SU-DHL-6 (cell line): ENCODE results near the gene CALN1.
"Not testable (repeated sequence)": the region's sequence is repeated elsewhere in the genome, so short reads cannot be mapped to it uniquely, and the experiment has no call there.

Experiments used
- H2AFZ ChIP-seq: fragments of 200-600 bp; sonication (generic); 2 replicates; pipeline ENCODE4 v1.6.1; 2014; ENCODE audit warnings: low read depth, mild to moderate bottlenecking, moderate library complexity, mixed read lengths, antibody characterized with exemption, low read length; ENCODE audit not compliant: severe bottlenecking
- H3F3A ChIP-seq: fragments of 200-600 bp; shearing (Covaris generic); 2 replicates; pipeline ENCODE4 v1.6.0; 2016; ENCODE audit warnings: antibody characterized with exemption, mild to moderate bottlenecking; ENCODE audit not compliant: insufficient read depth
- H3K27ac ChIP-seq: fragments of 200-600 bp; sonication (generic); 2 replicates; pipeline ENCODE4 v1.5.1; 2016; ENCODE audit warnings: low read depth, mild to moderate bottlenecking, low read length, moderate library complexity, mixed read lengths
- H3K27me3 ChIP-seq: fragments of 200-600 bp; sonication (generic), shearing (Covaris generic); 2 replicates; pipeline ENCODE4 v1.6.0; 2014; ENCODE audit warnings: mild to moderate bottlenecking, low read length
- H3K36me3 ChIP-seq: fragments of 200-600 bp; sonication (generic); 2 replicates; pipeline ENCODE4 v1.6.1; 2014; ENCODE audit warnings: mild to moderate bottlenecking, low read length, mixed read lengths
- H3K4me2 ChIP-seq: fragments of 300-600, 200-600 bp; shearing (Covaris generic), sonication (generic); 2 replicates; pipeline ENCODE4 v1.6.0; 2014; ENCODE audit warnings: low read length, low read depth, mild to moderate bottlenecking; ENCODE audit not compliant: poor library complexity, severe bottlenecking
- H3K4me3 ChIP-seq: fragments of 200-600 bp; sonication (generic); 2 replicates; pipeline ENCODE4 v1.5.1; 2014; ENCODE audit warnings: antibody characterized with exemption, low read length, mild to moderate bottlenecking, mixed read lengths; ENCODE audit not compliant: insufficient read depth, poor library complexity, severe bottlenecking
- H3K79me2 ChIP-seq: fragments of 200-600 bp; sonication (generic); 2 replicates; pipeline ENCODE4 v1.6.1; 2014; ENCODE audit warnings: mild to moderate bottlenecking, low read length, moderate library complexity; ENCODE audit not compliant: insufficient read depth
- H3K9ac ChIP-seq: fragments of 200-600 bp; sonication (generic); 2 replicates; pipeline ENCODE4 v1.7.0; 2014; ENCODE audit warnings: mild to moderate bottlenecking, low read length
- H3K9me2 ChIP-seq: fragments of 200-600 bp; sonication (generic); replicated peaks from 2 replicates; pipeline ENCODE4 v1.6.1; 2014; ENCODE audit warnings: low read length; ENCODE audit not compliant: insufficient read depth
- H3K9me3 ChIP-seq: fragments of 200-600 bp; sonication (generic); 2 replicates; pipeline ENCODE4 v1.6.1; 2014; ENCODE audit warnings: low read length, mixed read lengths; ENCODE audit not compliant: insufficient read depth
- H4K20me1 ChIP-seq: fragments of 200-600 bp; sonication (generic); 2 replicates; pipeline ENCODE4 v1.6.1; 2014; ENCODE audit warnings: low read depth, mild to moderate bottlenecking, antibody characterized with exemption, low read length, moderate library complexity, mixed read lengths
- EZH2phosphoT487 ChIP-seq: fragments of 200-600 bp; sonication (generic), shearing (Covaris generic); conservative IDR thresholded peaks from 2 replicates; pipeline ENCODE4 v1.6.1; 2018; ENCODE audit warnings: mild to moderate bottlenecking, antibody characterized with exemption, low read length, moderate library complexity, mixed read lengths
- TF ChIP-seq, protein P1 (sequence below): fragments of 200-600 bp; sonication (generic); IDR thresholded peaks from one replicate; pipeline ENCODE4 v1.5.1; 2017; ENCODE audit warnings: antibody characterized with exemption, mild to moderate bottlenecking, low read length, moderate library complexity; ENCODE audit not compliant: insufficient read depth, poor library complexity, severe bottlenecking

CALN1 gene

DNA sequence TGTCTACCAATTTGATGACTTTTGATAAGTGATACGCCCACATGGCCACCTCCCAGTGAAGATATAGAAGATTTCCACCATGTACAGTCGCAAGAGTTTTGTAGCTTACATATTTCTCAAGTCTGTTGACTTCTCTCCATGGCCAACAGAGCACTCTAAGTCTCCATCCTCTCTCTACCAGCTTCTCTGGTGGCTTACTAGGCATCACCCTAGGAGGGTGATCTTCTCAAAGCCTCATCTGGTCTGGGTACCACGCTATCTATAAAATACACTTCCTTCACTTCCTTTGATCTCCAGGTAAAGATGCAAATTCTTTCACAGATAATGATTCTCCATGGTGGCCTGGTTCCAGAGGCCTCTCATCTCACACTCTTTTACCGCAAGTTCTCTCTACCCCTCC, 49.9 kb downstream of the CALN1 start:
- Histone ChIP-seq H3K9me3 (no peaks in the 10 kb centered on the region), H3F3A (no peaks in the 10 kb centered on the region), H3K27ac (no peak overlapping the region), H3K36me3 (no peaks in the 10 kb centered on the region), H3K4me3 (no peak overlapping the region), H3K79me2 (no peaks in the 10 kb centered on the region), H3K27me3 (no peaks in the 10 kb centered on the region), H4K20me1 (no peaks in the 10 kb centered on the region), H3K9ac (no peak overlapping the region), H3K4me2 (no peak overlapping the region), H2AFZ (no peak overlapping the region), H3K9me2 (0 out of 2 replicates have a peak, but pooled peaks cover 2% of the 10 kb centered on the region)
- TF ChIP-seq, protein P1, sequence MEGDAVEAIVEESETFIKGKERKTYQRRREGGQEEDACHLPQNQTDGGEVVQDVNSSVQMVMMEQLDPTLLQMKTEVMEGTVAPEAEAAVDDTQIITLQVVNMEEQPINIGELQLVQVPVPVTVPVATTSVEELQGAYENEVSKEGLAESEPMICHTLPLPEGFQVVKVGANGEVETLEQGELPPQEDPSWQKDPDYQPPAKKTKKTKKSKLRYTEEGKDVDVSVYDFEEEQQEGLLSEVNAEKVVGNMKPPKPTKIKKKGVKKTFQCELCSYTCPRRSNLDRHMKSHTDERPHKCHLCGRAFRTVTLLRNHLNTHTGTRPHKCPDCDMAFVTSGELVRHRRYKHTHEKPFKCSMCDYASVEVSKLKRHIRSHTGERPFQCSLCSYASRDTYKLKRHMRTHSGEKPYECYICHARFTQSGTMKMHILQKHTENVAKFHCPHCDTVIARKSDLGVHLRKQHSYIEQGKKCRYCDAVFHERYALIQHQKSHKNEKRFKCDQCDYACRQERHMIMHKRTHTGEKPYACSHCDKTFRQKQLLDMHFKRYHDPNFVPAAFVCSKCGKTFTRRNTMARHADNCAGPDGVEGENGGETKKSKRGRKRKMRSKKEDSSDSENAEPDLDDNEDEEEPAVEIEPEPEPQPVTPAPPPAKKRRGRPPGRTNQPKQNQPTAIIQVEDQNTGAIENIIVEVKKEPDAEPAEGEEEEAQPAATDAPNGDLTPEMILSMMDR: no peak
- TF ChIP-seq EZH2phosphoT487: no peak

DNA sequence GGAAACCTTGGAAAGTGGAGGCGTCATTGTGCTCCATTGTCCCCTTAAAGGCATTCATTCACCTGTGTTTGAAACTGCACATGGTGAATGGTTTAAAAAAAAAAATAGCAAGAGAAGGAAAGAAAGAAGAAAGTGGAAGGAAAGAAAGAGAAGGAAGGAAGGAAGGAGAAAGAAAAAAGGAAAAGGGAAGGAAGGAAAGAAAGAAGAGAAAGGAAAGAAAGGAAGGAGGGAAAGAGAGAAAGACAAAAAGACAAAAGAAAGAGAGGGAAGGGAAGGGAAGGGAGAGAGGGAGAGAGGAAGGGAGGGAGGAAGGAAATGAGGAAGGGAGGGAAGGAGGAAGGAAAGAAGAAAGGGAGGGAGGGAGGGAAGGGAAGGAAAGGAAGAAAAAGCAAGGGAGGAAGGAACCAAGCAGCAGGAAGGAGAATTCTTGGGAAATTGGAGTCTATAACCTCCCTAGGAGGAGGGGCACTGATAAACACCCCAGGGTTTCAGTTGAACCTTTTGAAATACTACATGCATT, 66.9 kb downstream of the CALN1 start:
- TF ChIP-seq, protein P1: no peak
- no peak for TF ChIP-seq EZH2phosphoT487
- H3K9me2 ChIP-seq: no peaks in the 10 kb centered on the region

GRCh38 chr7:72343991-72344390, 68.1 kb downstream of the CALN1 start:
- no peak for TF ChIP-seq EZH2phosphoT487
- TF ChIP-seq, protein P1: no peak
- no peak overlapping the region for H2AFZ ChIP-seq
- H3K4me3 ChIP-seq: no peak overlapping the region
- H3K27ac ChIP-seq: no peak overlapping the region
- no peak overlapping the region for H3K4me2 ChIP-seq
- no peaks in the 10 kb centered on the region for H4K20me1 ChIP-seq
- H3K27me3 ChIP-seq: no peaks in the 10 kb centered on the region
- no peaks in the 10 kb centered on the region for H3F3A ChIP-seq
- H3K9me2 ChIP-seq: no peaks in the 10 kb centered on the region
- H3K9me3 ChIP-seq: no peaks in the 10 kb centered on the region
- no peaks in the 10 kb centered on the region for H3K36me3 ChIP-seq
- H3K79me2 ChIP-seq: no peaks in the 10 kb centered on the region
- no peak overlapping the region for H3K9ac ChIP-seq

More for the DNA sequence above, 66.9 kb downstream of the CALN1 start:
- Histone ChIP-seq H3K4me2 (no peak overlapping the region), H3K4me3 (no peak overlapping the region), H2AFZ (no peak overlapping the region), H3K9me3 (no peaks in the 10 kb centered on the region), H3K27me3 (no peaks in the 10 kb centered on the region), H3F3A (no peaks in the 10 kb centered on the region), H3K36me3 (no peaks in the 10 kb centered on the region), H3K9ac (no peak overlapping the region), H3K27ac (no peak overlapping the region), H4K20me1 (no peaks in the 10 kb centered on the region), H3K79me2 (no peaks in the 10 kb centered on the region)

GRCh38 chr7:72343354-72343753, 68.8 kb downstream of the CALN1 start:
- H3K4me3 ChIP-seq, H3K9ac ChIP-seq, H4K20me1 ChIP-seq, H3K4me2 ChIP-seq, H3K27ac ChIP-seq, H3F3A ChIP-seq, H3K36me3 ChIP-seq, H3K27me3 ChIP-seq, H3K9me2 ChIP-seq, H2AFZ ChIP-seq, H3K79me2 ChIP-seq, H3K9me3 ChIP-seq: not testable (repeated sequence)
